ENCODE measurements around the gene ZNF346.

The ZNF346 gene

DNA sequence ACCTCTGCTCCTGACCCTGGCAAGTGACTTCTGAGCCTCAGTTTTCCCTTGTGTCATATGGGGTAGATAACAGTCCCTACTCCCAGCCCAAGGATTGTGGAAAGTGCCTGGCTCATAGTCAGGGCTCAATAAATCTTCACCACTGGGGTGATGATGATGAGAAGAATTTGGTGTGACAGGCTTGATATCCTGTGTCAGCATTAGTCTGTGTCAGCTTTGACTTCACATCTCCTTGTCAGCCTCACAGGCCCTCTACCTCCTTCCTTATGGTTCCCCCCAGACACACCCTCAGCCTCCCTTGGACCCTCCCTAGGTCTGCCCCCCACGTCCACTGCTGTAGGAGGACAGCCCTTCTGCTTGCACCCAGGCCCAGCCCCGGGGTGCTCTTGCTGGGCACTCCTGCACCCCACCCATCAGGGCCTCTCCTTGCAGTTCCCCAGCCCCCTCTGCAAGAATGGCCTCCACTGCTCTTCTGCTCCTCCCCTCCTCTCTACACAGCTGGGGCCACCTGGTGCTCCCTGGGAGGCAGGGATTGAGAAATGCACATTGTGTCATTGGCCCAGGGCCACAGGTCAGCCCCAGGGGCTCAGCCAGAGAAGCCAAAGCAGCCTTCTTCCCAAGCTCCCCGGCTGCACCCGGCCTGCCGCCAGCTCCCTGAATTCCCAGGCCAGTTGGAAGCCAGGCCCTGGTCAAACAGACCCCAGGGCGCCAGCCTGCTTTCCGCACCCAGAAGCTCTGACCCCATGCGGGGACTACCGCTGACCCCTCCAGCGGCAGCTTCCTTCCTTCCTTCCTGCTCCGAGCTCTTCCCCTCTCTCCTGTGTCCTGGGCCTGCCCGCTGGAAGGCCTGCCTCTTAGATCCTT lies 72.0 kb downstream of the ZNF346 start:
- Histone ChIP-seq H3K27ac (ENCODE audit: low read depth, low read length) (no peak overlapping the region), H3K36me3 (ENCODE audit: control insufficient read depth, insufficient read depth, low read length) (peaks cover 77% of the 10 kb centered on the region), H3K9ac (ENCODE audit: low read length) (no peak overlapping the region)

DNA sequence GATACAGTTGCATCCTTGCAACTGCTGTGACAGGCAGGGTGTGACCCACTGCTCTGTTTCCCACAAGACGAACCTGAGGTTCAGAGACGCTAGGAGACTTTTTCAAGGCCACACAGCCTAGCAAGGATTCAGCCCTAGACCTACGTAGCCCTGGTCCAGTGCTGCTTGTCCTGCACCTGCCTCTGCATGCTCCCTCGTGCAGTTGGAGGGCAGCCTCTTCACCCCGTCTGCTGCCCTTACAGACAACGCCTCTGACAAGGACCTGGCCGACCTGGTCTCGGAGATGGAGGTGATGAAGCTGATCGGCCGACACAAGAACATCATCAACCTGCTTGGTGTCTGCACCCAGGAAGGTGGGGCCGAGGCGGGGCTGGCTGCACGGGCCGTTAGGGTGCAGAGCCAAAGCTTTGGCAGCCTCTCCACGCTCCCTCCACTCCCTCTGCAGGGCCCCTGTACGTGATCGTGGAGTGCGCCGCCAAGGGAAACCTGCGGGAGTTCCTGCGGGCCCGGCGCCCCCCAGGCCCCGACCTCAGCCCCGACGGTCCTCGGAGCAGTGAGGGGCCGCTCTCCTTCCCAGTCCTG lies 72.7 kb downstream of the ZNF346 start:
- Histone ChIP-seq H3K9me3 (ENCODE audit: control insufficient read depth, insufficient read depth, low read depth, low read length) (no peaks in the 10 kb centered on the region), H3K9ac (ENCODE audit: low read length) (no peak overlapping the region), H3K4me3 (ENCODE audit: low read depth, low read length) (no peak overlapping the region), H3K36me3 (ENCODE audit: control insufficient read depth, insufficient read depth, low read length) (peaks cover 70% of the 10 kb centered on the region), H3K27me3 (ENCODE audit: control insufficient read depth, insufficient read depth, low read length) (no peaks in the 10 kb centered on the region), H3K27ac (ENCODE audit: low read depth, low read length) (no peak overlapping the region), H3K4me1 (ENCODE audit: control insufficient read depth, insufficient read depth, low read length) (peaks cover 17% of the 10 kb centered on the region; the same call in 1 of the 2 replicates)

More for the DNA sequence above, 72.0 kb downstream of the ZNF346 start:
- no peaks in the 10 kb centered on the region for H3K27me3 ChIP-seq (ENCODE audit: control insufficient read depth, insufficient read depth, low read length)
- H3K4me1 ChIP-seq (ENCODE audit: control insufficient read depth, insufficient read depth, low read length) = peaks cover 14% of the 10 kb centered on the region; the same call in 1 of the 2 replicates
- H3K4me3 ChIP-seq (ENCODE audit: low read depth, low read length) = no peak overlapping the region
- H3K9me3 ChIP-seq (ENCODE audit: control insufficient read depth, insufficient read depth, low read depth, low read length) = no peaks in the 10 kb centered on the region

- peaks cover 59% of the 10 kb centered on the region for H3K36me3 ChIP-seq (ENCODE audit: control insufficient read depth, insufficient read depth, low read length)
- H3K27ac ChIP-seq (ENCODE audit: low read depth, low read length) = no peak overlapping the region
- H3K9ac ChIP-seq (ENCODE audit: low read length) = no peak overlapping the region
- H3K4me1 ChIP-seq (ENCODE audit: control insufficient read depth, insufficient read depth, low read length) = peaks cover 17% of the 10 kb centered on the region; the same call in 1 of the 2 replicates
- H3K9me3 ChIP-seq (ENCODE audit: control insufficient read depth, insufficient read depth, low read depth, low read length) = no peaks in the 10 kb centered on the region
- H3K4me3 ChIP-seq (ENCODE audit: low read depth, low read length) = no peak overlapping the region
- H3K27me3 ChIP-seq (ENCODE audit: control insufficient read depth, insufficient read depth, low read length) = no peaks in the 10 kb centered on the region
These were observed 73.9 kb downstream of the ZNF346 start for GRCh38 chr5:177096162-177097015.

GRCh38 chr5:177097016-177097985 lies 74.8 kb downstream of the ZNF346 start:
- peaks cover 17% of the 10 kb centered on the region; the same call in 1 of the 2 replicates for H3K4me1 ChIP-seq (ENCODE audit: control insufficient read depth, insufficient read depth, low read length)
- H3K9me3 ChIP-seq (ENCODE audit: control insufficient read depth, insufficient read depth, low read depth, low read length) = no peaks in the 10 kb centered on the region
- H3K27me3 ChIP-seq (ENCODE audit: control insufficient read depth, insufficient read depth, low read length) = no peaks in the 10 kb centered on the region
- H3K27ac ChIP-seq (ENCODE audit: low read depth, low read length) = no peak overlapping the region
- H3K9ac ChIP-seq (ENCODE audit: low read length) = no peak overlapping the region
- H3K4me3 ChIP-seq (ENCODE audit: low read depth, low read length) = no peak overlapping the region
- H3K36me3 ChIP-seq (ENCODE audit: control insufficient read depth, insufficient read depth, low read length) = peaks cover 50% of the 10 kb centered on the region

- H3K9ac ChIP-seq (ENCODE audit: low read length) = no peak overlapping the region
- peaks cover 42% of the 10 kb centered on the region for H3K36me3 ChIP-seq (ENCODE audit: control insufficient read depth, insufficient read depth, low read length)
- peaks cover 17% of the 10 kb centered on the region; the same call in 1 of the 2 replicates for H3K4me1 ChIP-seq (ENCODE audit: control insufficient read depth, insufficient read depth, low read length)
- H3K4me3 ChIP-seq (ENCODE audit: low read depth, low read length) = no peak overlapping the region
- no peaks in the 10 kb centered on the region for H3K27me3 ChIP-seq (ENCODE audit: control insufficient read depth, insufficient read depth, low read length)
- H3K27ac ChIP-seq (ENCODE audit: low read depth, low read length) = no peak overlapping the region
- no peaks in the 10 kb centered on the region for H3K9me3 ChIP-seq (ENCODE audit: control insufficient read depth, insufficient read depth, low read depth, low read length)
These were observed 75.6 kb downstream of the ZNF346 start for GRCh38 chr5:177098120-177098469.

DNA sequence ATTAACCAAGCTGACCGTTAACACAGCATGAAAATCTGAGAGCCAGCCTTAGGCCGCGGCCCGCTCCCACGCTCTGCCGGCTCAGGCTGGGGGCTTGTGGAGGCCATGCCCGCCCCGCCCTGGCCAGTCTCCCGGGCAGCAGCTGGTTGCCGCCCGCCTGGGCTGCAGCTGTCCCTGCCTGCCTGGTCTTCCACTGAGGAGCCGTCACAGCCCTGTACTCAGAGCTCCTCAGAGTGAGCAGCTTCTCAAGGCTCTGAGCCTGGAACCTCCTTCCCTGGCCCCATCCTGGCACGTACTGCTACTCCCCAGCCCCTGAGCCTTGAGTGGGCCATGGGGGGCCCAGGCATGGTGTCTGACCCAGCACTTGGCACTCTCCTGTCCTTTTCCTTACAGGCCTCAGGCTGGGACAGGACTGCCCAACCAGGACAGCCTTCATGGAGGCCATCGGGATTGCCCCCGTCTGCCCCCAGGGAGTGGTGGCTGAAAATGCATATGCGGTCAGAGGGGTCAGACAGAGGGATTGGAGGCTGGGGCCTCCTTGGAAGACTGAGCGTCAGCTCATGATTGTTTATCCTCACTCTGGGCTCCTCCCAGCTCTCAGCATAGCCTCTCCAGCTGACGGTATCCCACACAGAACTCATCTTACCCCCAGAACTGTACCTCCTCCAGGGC lies 76.1 kb downstream of the ZNF346 start:
- Histone ChIP-seq H3K9ac (ENCODE audit: low read length) (no peak overlapping the region), H3K36me3 (ENCODE audit: control insufficient read depth, insufficient read depth, low read length) (peaks cover 36% of the 10 kb centered on the region), H3K9me3 (ENCODE audit: control insufficient read depth, insufficient read depth, low read depth, low read length) (no peaks in the 10 kb centered on the region), H3K4me1 (ENCODE audit: control insufficient read depth, insufficient read depth, low read length) (peaks cover 17% of the 10 kb centered on the region; the same call in 1 of the 2 replicates), H3K27ac (ENCODE audit: low read depth, low read length) (no peak overlapping the region), H3K4me3 (ENCODE audit: low read depth, low read length) (no peak overlapping the region), H3K27me3 (ENCODE audit: control insufficient read depth, insufficient read depth, low read length) (no peaks in the 10 kb centered on the region)

DNA sequence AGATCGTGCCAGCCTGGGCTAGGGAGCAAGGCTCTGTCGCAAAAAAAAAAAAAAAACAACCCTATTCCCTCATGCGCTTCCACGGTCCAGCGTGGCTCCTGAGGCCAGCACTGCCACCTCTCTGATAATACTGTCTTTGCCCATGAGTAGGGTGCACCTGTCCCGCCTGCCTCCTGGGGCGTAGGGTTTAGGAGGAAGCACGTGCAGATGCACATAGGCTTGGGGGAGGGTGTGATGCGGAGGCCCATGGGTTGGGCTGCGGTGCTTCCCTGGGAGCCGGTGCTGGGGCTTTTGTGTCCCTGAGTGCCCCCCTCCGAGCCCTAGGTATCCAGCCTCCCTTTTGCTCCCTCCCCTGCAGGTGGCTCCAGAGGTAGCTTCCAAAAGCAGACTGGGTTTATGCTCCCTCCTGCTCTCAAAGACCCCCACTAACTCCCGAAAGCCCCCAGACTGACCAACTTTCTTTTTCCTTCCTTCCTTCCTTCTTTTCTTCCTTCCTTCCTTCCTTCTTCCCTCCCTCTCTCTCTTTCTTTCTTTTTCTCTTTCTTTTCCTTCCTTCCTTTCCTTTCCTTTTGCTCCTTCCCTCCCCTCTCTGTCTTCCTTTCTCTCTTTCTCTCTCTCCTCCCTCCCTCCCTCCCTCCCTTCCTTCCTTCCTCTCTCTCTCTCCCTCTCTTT lies 77.1 kb downstream of the ZNF346 start:
- H3K4me1 ChIP-seq (ENCODE audit: control insufficient read depth, insufficient read depth, low read length) = peaks cover 17% of the 10 kb centered on the region; the same call in 1 of the 2 replicates
- H3K9ac ChIP-seq (ENCODE audit: low read length) = no peak overlapping the region
- H3K9me3 ChIP-seq (ENCODE audit: control insufficient read depth, insufficient read depth, low read depth, low read length) = no peaks in the 10 kb centered on the region
- H3K27me3 ChIP-seq (ENCODE audit: control insufficient read depth, insufficient read depth, low read length) = no peaks in the 10 kb centered on the region
- H3K27ac ChIP-seq (ENCODE audit: low read depth, low read length) = no peak overlapping the region
- peaks cover 27% of the 10 kb centered on the region for H3K36me3 ChIP-seq (ENCODE audit: control insufficient read depth, insufficient read depth, low read length)
- peak overlapping the region; percentile 16; the same call in 1 of the 2 replicates for H3K4me3 ChIP-seq (ENCODE audit: low read depth, low read length)

GRCh38 chr5:177100714-177101121 lies 78.2 kb downstream of the ZNF346 start:
- Histone ChIP-seq H3K36me3 (ENCODE audit: control insufficient read depth, insufficient read depth, low read length) (peaks cover 18% of the 10 kb centered on the region), H3K4me3 (ENCODE audit: low read depth, low read length) (no peak overlapping the region), H3K4me1 (ENCODE audit: control insufficient read depth, insufficient read depth, low read length) (peaks cover 17% of the 10 kb centered on the region; the same call in 1 of the 2 replicates), H3K27me3 (ENCODE audit: control insufficient read depth, insufficient read depth, low read length) (no peaks in the 10 kb centered on the region), H3K27ac (ENCODE audit: low read depth, low read length) (no peak overlapping the region), H3K9me3 (ENCODE audit: control insufficient read depth, insufficient read depth, low read depth, low read length) (no peaks in the 10 kb centered on the region), H3K9ac (ENCODE audit: low read length) (no peak overlapping the region)

DNA sequence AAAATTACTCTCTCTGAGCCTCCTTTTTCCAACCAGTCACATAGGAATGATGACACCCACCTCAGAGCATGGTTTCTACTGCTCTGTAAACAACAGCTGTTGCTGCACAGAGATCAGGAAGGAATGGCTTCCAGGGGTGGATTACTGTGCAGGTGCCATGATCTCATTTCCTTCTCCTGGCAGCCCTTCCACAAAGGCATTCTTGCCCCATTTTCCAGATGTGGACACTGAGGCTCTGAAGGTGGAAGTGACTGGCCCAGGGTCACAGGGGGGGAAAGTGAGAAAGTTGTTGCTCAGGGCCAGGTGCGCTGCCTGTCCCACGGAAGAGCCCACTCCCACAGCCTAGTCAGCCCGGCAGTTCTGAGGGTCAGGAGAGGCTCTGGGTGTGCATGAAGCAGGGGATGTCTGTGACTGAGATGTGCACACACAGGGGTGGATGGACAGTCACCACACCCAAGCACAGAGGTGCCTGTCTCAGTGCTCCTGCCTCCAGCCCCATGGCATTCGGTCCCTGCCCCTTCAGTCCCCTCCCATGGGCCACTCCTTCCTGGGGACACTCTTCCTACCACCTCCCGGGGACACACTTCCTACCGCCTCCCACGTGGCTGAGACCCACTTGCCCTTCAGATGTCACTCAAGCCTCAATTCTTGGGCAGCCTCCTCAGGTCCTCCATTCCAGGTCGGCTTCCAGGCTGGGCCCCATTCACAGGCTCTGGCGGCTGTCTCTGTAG lies 81.2 kb downstream of the ZNF346 start:
- Histone ChIP-seq H3K4me3 (ENCODE audit: low read depth, low read length) (no peak overlapping the region), H3K9me3 (ENCODE audit: control insufficient read depth, insufficient read depth, low read depth, low read length) (no peaks in the 10 kb centered on the region), H3K4me1 (ENCODE audit: control insufficient read depth, insufficient read depth, low read length) (peaks cover 10% of the 10 kb centered on the region; the same call in 1 of the 2 replicates), H3K36me3 (ENCODE audit: control insufficient read depth, insufficient read depth, low read length) (no peaks in the 10 kb centered on the region), H3K27me3 (ENCODE audit: control insufficient read depth, insufficient read depth, low read length) (no peaks in the 10 kb centered on the region), H3K9ac (ENCODE audit: low read length) (no peak overlapping the region), H3K27ac (ENCODE audit: low read depth, low read length) (no peak overlapping the region)
